ENCODE data around the gene TBC1D22A. TPM values are rescaled to one million over a fixed set of nuclear protein-coding genes. Genes with fewer than 3 reads are reported as not detected.

Gene TBC1D22A
- total and polyA plus RNA-seq, 8 donors, result 14.4 to 33.5 (median 15.7) TPM

DNA sequence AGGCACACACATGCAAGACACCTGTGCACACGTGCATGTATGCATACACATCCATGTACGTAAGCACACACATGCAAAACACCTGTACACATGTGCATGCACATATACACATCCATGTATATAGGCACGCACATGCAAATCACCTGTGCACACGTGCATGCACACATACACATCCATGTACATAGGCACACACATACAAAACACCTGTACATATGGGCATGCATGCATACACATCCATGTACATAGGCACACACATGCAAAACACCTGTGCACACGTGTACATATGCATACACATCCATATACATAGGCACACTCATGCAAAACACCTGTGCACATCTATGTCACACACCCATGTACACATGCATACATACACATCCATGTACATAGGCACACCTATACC is 458.3 kb downstream of the TBC1D22A start:
- Histone ChIP-seq H3K27ac (no peak overlapping the region), H3K4me1 (no peaks in the 10 kb centered on the region), H3K9me3 (no peaks in the 10 kb centered on the region), H3K4me3 (no peak overlapping the region), H3K27me3 (no peaks in the 10 kb centered on the region), H3K36me3 (no peaks in the 10 kb centered on the region)
- intact Hi-C loops (cut with DNase I), result no loop called here
- ATAC-seq, result no peak
- TF ChIP-seq, protein P1, sequence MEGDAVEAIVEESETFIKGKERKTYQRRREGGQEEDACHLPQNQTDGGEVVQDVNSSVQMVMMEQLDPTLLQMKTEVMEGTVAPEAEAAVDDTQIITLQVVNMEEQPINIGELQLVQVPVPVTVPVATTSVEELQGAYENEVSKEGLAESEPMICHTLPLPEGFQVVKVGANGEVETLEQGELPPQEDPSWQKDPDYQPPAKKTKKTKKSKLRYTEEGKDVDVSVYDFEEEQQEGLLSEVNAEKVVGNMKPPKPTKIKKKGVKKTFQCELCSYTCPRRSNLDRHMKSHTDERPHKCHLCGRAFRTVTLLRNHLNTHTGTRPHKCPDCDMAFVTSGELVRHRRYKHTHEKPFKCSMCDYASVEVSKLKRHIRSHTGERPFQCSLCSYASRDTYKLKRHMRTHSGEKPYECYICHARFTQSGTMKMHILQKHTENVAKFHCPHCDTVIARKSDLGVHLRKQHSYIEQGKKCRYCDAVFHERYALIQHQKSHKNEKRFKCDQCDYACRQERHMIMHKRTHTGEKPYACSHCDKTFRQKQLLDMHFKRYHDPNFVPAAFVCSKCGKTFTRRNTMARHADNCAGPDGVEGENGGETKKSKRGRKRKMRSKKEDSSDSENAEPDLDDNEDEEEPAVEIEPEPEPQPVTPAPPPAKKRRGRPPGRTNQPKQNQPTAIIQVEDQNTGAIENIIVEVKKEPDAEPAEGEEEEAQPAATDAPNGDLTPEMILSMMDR (IDR thresholded peaks at IDR 0.05), result no peak
- DNase-seq, result no peak

DNA sequence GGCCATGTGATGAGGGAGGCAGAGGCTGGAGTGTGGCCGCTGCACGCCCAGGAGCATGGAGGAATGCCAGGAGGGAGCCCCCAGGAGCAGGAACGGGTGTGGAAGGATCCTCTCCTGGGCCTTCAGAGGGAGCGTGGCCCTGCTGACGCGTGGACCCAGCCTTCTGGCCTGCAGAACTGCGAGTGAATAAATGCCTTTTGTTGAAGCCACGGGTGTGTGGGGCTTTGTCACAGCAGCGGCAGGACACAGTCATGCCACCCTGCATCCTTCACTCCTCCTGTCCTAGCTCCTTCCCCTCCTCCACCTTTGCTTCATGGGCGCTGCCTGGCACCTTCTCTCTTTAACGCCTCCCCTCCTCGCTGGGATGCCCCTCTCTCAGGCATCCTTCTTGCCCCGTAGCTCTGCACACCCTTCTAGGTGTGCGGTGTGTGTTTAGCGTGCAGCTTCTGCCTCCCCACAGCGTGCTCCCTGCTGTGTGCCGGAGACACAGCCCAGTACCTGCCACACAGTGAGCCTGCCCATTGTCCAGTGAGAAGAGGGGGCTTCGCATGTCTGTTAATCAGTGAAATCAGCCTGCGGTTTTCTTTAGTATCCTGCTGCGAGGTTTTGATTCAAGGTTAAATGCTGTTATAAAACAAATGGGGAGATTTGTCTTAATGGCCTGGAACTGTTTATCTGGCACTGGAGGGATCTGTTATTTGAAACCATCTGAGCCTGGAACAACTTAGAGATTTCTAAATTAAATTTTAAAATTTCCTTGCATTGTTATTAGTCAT is 459.6 kb downstream of the TBC1D22A start:
- H3K27me3 ChIP-seq, result peaks cover 0 to 5% of the 10 kb centered on the region in 2 donors
- DNase-seq, result no peak
- ATAC-seq, result no peak
- intact Hi-C loops (cut with DNase I), result no loop called here
- TF ChIP-seq, protein P1 (IDR thresholded peaks at IDR 0.05), result no peak
- H3K9me3 ChIP-seq, result no peaks in the 10 kb centered on the region
- no peaks in the 10 kb centered on the region for H3K4me1 ChIP-seq
- H3K4me3 ChIP-seq, result no peak overlapping the region
- H3K27ac ChIP-seq, result no peak overlapping the region
- no peaks in the 10 kb centered on the region for H3K36me3 ChIP-seq

Other genes with a start within 250 kb of the TBC1D22A start
- 10 to 100 TPM; 36.3 to 59.8 TPM for gene CELSR1, start 225.0 kb upstream of the TBC1D22A start, total RNA-seq
- gene CELSR1, start 225.0 kb upstream of the TBC1D22A start, polyA plus RNA-seq (ENCODE audit: insufficient read length in 6 of 6), result 10 to 100 TPM; 24.6 to 39.1 (median 30.5) TPM
- gene GRAMD4, start 142.3 kb upstream of the TBC1D22A start, total RNA-seq, result 10 to 100 TPM; 61.8 to 78.2 TPM
- gene GRAMD4, start 142.3 kb upstream of the TBC1D22A start, polyA plus RNA-seq (ENCODE audit: insufficient read length in 6 of 6), result 10 to 100 TPM; 25.2 to 51.9 (median 34.7) TPM
- gene CERK, start 24.4 kb upstream of the TBC1D22A start, total RNA-seq, result 10 to 100 TPM; 25.0 to 34.1 TPM
- gene CERK, start 24.4 kb upstream of the TBC1D22A start, polyA plus RNA-seq (ENCODE audit: insufficient read length in 6 of 6), result 10 to 100 TPM; 39.1 to 44.0 (median 42.0) TPM

Measured in left lung (tissue), 10 donors.